ENCODE data around the gene CMKLR1. TPM values are rescaled to one million over a fixed set of nuclear protein-coding genes. Genes with fewer than 3 reads are reported as not detected.

CMKLR1 gene
- total RNA-seq, 1 experiment from 2014 or later: 0.66 TPM

GRCh38 chr12:108371801-108372344, 32.8 kb upstream of the CMKLR1 start:
- no peak overlapping the region for H3K14ac ChIP-seq (ENCODE audit: insufficient read depth, low read length)
- peaks cover 15% of the 10 kb centered on the region for H3K9me3 ChIP-seq (ENCODE audit: control insufficient read depth, low read depth, low read length)
- DNase-seq: no peak
- H3K23me2 ChIP-seq (ENCODE audit: insufficient read length, low read depth, low read length, poor library complexity, severe bottlenecking): no peaks in the 10 kb centered on the region
- H3K9me3 Mint-ChIP-seq: peaks cover 20 to 39% of the 10 kb centered on the region in 2 experiments
- H2BK5ac ChIP-seq (ENCODE audit: insufficient read length, low read length): no peak overlapping the region
- H3K9ac ChIP-seq (ENCODE audit: extremely low read depth, insufficient read length, low read length): no peak overlapping the region
- no peaks in the 10 kb centered on the region for H3K79me1 ChIP-seq (ENCODE audit: insufficient read depth, low read depth, low read length, poor library complexity, severe bottlenecking)
- H4K8ac ChIP-seq (replicated peaks; ENCODE audit: insufficient read length, low read depth, low read length): no peak overlapping the region
- H2AK5ac ChIP-seq (ENCODE audit: insufficient read length, low read length): no peak overlapping the region
- H2BK120ac ChIP-seq (ENCODE audit: low read depth, low read length, poor library complexity, severe bottlenecking): no peak overlapping the region
- no peak overlapping the region for H4K5ac ChIP-seq (ENCODE audit: insufficient read length, low read depth, low read length)
- no peak overlapping the region for H3K56ac ChIP-seq (ENCODE audit: insufficient read length, low read depth, low read length)
- H3K36me3 Mint-ChIP-seq (ENCODE audit: insufficient read depth in 1 of 3, low read depth in 3 of 3): peaks cover 11 to 33% (median 13%) of the 10 kb centered on the region in 3 experiments
- no peak overlapping the region for H3K27ac Mint-ChIP-seq
- H4K20me1 ChIP-seq (ENCODE audit: control insufficient read depth, insufficient read depth, insufficient read length): no peaks in the 10 kb centered on the region
- H2BK15ac ChIP-seq (ENCODE audit: low read depth, low read length): no peak overlapping the region
- no peaks in the 10 kb centered on the region for H3K27me3 ChIP-seq (ENCODE audit: insufficient read depth, low read length)
- no peak overlapping the region for H3K4me3 Mint-ChIP-seq
- no peak overlapping the region for H3T11ph ChIP-seq (ENCODE audit: low read length)
- TF ChIP-seq, protein P1, sequence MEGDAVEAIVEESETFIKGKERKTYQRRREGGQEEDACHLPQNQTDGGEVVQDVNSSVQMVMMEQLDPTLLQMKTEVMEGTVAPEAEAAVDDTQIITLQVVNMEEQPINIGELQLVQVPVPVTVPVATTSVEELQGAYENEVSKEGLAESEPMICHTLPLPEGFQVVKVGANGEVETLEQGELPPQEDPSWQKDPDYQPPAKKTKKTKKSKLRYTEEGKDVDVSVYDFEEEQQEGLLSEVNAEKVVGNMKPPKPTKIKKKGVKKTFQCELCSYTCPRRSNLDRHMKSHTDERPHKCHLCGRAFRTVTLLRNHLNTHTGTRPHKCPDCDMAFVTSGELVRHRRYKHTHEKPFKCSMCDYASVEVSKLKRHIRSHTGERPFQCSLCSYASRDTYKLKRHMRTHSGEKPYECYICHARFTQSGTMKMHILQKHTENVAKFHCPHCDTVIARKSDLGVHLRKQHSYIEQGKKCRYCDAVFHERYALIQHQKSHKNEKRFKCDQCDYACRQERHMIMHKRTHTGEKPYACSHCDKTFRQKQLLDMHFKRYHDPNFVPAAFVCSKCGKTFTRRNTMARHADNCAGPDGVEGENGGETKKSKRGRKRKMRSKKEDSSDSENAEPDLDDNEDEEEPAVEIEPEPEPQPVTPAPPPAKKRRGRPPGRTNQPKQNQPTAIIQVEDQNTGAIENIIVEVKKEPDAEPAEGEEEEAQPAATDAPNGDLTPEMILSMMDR (conservative IDR thresholded peaks at IDR 0.05): no peak
- no peaks in the 10 kb centered on the region for H3K4me1 Mint-ChIP-seq
- H3K4me2 ChIP-seq (ENCODE audit: insufficient read depth, insufficient read length, low read length): no peak overlapping the region
- no peak overlapping the region for H2BK20ac ChIP-seq (ENCODE audit: low read depth, low read length, poor library complexity, severe bottlenecking)
- no peak overlapping the region for H4K91ac ChIP-seq (ENCODE audit: insufficient read length, low read depth, low read length)
- no peaks in the 10 kb centered on the region for H3K27me3 Mint-ChIP-seq (ENCODE audit: low read depth)
- no peak overlapping the region for H3K18ac ChIP-seq (ENCODE audit: insufficient read length, low read depth, low read length)
- no peak overlapping the region for H3K4ac ChIP-seq (ENCODE audit: low read depth, low read length)
- H3K23ac ChIP-seq (ENCODE audit: insufficient read length, low read depth, low read length): no peak overlapping the region
- no peaks in the 10 kb centered on the region; the same call in 1 of the 2 replicates for H3K79me2 ChIP-seq (ENCODE audit: insufficient read depth, low read length)
- H3K4me1 ChIP-seq (ENCODE audit: insufficient read depth, low read length): no peaks in the 10 kb centered on the region
- H2AFZ ChIP-seq (ENCODE audit: low read length): no peak overlapping the region
- no CpG with 5 or more reads among the region's 6 CpGs for WGBS (ENCODE audit: extremely low coverage, insufficient read length, low lambda C conversion rate)
- H3K27ac ChIP-seq (ENCODE audit: insufficient read length, low read depth, low read length): no peak overlapping the region
- no peak overlapping the region for H2BK12ac ChIP-seq (ENCODE audit: insufficient read length, low read depth, low read length)

Data from H9 (cell line).